ENCODE results near the gene COL19A1. TPM values are rescaled to one million over a fixed set of nuclear protein-coding genes. Genes with fewer than 3 reads are reported as not detected.

The COL19A1 gene
- polyA plus RNA-seq, 3 donors = 2.4 to 3.7 (median 3.6) TPM

GRCh38 chr6:70059039-70059719, 192.8 kb downstream of the COL19A1 start:
- DNase-seq = no peak

- DNase-seq = no peak
Observed at GRCh38 chr6:70060680-70061079, 194.3 kb downstream of the COL19A1 start.

DNA sequence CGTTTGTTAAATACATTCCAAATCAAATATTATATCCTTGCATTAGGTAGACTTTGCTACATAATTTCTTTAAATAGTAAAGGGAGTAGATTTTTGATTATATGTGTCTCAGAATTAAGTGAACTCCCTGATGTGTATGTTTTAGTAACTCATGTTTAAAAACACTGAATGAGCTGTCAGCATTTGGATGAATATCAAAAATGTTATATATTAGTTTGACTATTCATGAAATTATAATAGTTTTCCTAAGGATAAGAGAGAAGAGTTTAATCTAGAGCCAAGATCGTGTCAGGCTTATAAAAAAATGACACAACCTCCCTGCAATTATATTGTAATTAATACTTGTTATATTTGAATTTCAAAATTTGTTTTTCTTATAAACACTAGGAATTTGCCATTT, 195.2 kb downstream of the COL19A1 start:
- no peak for DNase-seq

DNA sequence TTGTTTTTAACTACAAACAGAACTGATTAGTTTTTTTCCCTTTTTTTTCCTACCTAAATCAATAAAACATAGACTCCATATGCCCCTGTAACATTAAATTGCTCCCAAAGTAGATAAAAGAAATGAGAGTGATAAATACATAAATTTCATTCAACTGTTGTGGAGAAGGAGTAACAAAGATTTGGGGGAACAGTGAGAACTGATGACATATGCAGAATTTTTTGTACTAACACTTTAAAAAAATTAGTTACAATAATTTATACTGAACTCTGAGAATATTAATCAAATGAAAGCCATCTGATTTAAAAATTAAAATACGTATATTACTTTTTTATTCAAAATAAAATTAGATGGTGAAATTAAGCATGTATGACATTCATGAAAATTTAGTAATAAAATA, 195.7 kb downstream of the COL19A1 start:
- no peak for DNase-seq

DNA sequence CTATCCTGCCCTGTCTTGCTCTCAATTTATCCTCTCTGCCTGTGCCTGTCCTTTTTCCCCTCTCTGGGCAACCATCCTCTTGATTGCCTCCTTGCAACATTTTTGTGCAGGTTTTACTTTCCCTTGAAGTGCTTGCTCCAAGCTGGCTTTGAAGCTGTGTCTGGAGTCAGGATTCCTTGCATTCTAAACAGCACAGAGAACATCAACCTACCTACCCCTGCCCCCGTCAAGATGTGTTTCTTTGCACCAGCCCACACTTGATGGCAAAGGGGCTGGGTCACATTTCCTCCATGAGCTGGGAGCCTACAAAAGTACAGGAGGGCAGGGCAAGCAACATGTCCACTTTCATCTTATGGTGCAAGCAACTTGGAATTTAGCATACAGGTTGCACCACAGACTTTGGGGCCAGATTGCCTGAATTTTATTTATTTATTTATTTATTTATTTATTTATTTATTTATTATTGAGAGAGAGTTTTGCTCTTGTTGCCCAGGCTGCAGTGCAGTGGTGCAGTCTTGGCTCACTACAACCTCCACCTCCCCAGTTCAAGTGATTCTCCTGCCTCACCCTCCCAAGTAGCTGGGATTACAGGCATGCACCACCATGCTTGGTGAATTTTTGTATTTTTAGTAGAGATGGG, 206.3 kb downstream of the COL19A1 start:
- no peak for DNase-seq

- DNase-seq = no peak
Observed at GRCh38 chr6:70073637-70074036, 207.3 kb downstream of the COL19A1 start.

- DNase-seq = no peak
Observed at GRCh38 chr6:70079241-70079640, 212.9 kb downstream of the COL19A1 start.

- no peak for DNase-seq
Observed at GRCh38 chr6:70080443-70081070, 214.2 kb downstream of the COL19A1 start.

DNA sequence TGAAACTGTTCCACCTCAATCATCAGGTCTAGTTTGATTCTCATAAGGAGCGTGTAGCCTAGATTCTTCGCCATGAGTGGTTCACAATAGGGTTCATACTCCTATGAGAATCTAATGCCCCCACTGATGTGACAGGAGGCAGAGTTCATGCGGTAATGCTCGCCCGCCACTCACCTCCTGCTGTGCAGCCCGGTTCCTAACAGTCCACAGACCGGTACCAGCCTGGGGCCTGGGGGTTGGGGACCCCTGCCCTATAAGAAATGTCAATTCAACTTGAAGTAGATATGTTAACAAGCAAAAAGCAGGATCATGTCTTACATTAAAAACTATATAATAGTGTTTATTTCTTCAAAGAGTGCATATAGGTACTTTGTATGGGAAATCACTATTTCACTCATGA, 216.5 kb downstream of the COL19A1 start:
- no peak for DNase-seq

DNA sequence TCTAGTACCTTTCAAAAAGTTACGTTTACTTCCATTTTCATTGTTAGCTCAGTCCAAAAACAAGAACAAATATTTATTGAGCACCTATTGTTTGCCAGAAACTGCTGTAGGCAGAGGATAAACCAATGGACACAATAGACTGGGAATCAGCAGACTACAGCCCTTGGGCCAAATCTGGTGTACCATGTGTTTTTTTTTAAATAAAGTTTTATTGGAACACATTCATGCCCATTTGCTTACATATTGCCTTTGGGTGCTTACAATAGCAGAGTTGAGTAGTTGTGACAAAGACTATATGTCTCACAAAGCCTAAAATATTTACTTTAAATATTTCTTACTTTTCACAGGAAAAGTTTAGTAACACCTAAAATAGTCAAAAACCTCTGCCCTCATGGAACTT, 220.4 kb downstream of the COL19A1 start:
- no peak for DNase-seq

GRCh38 chr6:70094156-70094555, 227.8 kb downstream of the COL19A1 start:
- no peak for DNase-seq

GRCh38 chr6:70099732-70100131, 233.4 kb downstream of the COL19A1 start:
- DNase-seq = no peak

DNA sequence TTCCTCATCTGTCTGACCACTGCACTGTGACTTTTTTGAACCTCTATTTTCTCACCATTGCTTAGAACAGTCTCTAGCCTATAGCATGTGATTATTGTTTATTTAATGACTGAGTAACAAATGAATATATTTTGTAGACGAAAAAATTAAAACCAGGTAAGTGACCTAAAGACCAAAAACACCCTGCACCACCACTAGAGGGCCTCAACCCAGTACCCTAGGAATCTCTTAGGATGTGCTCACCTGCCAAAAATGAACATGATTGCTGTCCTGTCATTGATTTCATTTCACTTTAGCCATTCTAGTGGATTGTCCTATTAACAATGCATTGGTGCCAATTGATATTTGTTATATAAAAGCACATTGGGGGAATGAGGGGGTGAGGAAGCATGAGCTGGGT, 237.4 kb downstream of the COL19A1 start:
- DNase-seq = no peak

DNA sequence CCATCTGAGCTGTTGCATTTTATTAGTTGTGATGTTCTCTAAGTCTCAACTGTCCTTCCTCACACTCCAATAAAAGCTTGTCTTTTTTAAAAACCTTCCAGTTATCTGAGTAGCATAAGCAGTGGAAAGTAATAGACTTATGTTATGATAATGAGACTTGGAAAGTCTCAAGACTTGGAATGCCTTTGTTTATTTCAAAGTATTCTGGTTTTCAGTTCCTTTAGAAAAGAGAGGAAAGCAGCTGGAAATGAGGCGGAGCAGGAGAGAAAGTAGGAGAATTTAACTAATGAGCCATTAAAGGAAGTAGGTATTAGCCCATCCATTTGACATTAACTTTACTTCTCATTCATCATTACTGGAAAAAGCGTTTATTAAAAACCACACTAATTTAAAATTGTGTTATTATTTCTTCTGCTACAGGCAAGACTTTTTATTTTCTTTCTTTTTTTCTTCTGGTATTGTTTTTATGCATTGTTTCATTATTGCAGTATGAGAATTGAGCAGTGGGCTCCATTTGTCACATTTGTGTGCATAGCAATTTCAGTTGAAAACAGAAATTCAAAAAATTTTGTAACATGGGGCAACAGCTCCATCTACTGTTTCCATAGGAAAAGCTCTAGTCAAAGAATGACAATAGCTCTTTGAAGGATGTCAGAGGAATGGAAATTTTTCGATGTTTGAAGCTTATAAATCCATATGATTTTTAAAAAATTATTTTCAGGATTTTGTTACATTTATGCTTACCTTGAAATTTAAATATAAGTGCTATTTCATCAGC, 241.7 kb downstream of the COL19A1 start:
- DNase-seq = peak; percentile 55

DNA sequence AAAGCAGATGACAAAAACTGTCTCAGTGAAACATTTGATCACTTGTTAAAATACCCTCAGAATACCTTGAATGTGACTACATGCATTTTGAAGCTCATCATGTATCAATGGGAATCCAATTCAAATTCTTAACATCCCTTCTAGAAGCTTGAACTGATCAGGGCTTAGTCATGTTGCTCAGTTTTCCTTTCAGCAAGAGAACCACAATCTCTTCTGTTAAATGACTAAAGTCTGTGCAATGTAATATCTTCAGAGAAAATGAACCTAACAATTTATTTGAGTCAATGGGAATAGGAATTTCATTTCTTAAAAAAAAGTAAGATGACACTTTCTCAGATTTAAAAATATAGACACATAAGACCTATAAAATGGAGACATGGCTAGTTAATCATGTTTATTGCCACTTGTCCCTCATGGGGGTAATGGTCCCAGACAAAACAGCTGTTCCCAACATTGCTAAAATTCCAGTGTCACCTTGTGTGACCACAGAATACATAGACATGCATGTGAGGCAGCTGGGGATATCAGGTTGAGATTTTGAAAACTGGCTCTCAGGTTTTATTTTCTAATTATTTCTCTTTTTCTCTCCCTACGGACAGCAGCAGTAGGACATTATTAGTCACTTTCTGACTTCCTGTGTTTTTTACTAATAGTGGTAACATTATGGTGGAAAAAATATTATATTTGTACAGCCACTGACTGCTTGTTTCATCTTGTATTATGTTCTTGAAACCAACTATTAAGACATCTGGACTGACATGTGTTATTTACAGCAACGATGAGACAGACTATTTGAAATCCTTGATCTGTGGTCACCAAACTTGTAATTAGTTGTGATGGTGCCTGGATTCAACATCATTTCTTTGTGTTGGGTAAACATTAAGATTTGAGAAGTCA, 244.0 kb downstream of the COL19A1 start:
- peak; percentile 62 for DNase-seq

DNA sequence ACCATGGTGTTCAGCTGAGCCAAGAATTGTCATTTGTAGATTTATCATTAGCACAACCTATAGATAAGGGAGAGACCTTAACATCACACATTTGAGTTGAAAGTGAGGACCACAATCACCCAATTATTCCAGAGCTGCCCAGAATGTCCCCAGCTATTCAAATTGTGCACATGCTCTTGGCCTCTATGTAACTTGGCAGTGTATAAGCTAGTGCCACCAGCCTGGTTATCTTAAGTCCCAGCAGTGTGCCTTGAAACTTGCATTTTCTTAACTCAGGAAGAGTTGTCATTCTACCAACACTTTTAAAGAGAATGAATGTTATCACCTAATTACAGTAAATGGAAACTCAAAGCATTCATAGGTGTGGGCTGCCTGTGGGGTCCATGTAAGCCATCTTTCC, 245.4 kb downstream of the COL19A1 start:
- DNase-seq = no peak

GRCh38 chr6:70112716-70113115, 246.4 kb downstream of the COL19A1 start:
- DNase-seq = no peak

- DNase-seq = no peak
Observed at GRCh38 chr6:70113171-70113570, 246.8 kb downstream of the COL19A1 start.

GRCh38 chr6:70118670-70119069, 252.3 kb downstream of the COL19A1 start:
- no peak for DNase-seq

- DNase-seq = no peak
Observed at GRCh38 chr6:70119218-70119835, 253.0 kb downstream of the COL19A1 start.

DNA sequence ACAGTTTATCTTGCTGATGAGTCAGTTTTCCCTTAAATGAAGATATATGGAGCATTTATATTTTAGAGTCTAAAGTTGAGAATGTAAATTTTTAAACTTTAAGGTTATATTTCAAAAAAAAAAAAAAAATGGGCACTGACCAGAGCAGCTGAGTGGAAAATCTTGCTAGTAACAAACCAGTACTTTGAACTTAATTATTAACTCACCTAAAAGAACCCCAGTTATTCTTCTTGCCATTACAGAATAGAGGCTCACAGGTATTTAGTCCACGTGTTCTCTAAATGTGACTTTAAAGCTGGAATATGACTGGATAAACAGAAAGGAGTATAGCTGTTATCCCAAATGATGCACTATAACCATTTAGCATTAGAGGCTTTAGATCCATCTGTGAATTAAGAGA, 258.1 kb downstream of the COL19A1 start:
- no peak for DNase-seq
